Neural cell (in vitro differentiated cells): ENCODE measurements around the gene ITPKB. TPM values are rescaled to one million over a fixed set of nuclear protein-coding genes. Genes with fewer than 3 reads are reported as not detected.

Experiments used
- H2AFZ ChIP-seq: fragments of 200-600, 300-800 bp; sonication (generic), shearing (Covaris generic); 2 replicates; pipeline ENCODE4 v1.6.0; 2014; ENCODE audit warnings: low read depth, mild to moderate bottlenecking, antibody characterized with exemption, low read length, moderate library complexity
- H3F3A ChIP-seq: fragments of 200-600 bp; shearing (Covaris generic); 2 replicates; pipeline ENCODE4 v1.6.1; 2016; ENCODE audit warnings: mild to moderate bottlenecking, moderate library complexity, mixed read lengths, antibody characterized with exemption, low read length; ENCODE audit not compliant: insufficient read depth, poor library complexity, severe bottlenecking
- H3K27ac ChIP-seq: fragments of 200-600, 300-800 bp; sonication (generic), shearing (Covaris generic); 2 replicates; pipeline ENCODE4 v1.5.1; 2014; ENCODE audit warnings: mild to moderate bottlenecking, low read length, moderate library complexity
- H3K27me3 ChIP-seq: fragments of 300-800, 200-600 bp; sonication (generic), shearing (Covaris generic); 2 replicates; pipeline ENCODE4 v1.6.0; 2014; ENCODE audit warnings: mild to moderate bottlenecking, low read depth, low read length, moderate library complexity; ENCODE audit not compliant: insufficient read depth
- H3K36me3 ChIP-seq: fragments of 300-800, 200-600 bp; sonication (generic), shearing (Covaris generic); 2 replicates; pipeline ENCODE4 v1.5.1; 2014; ENCODE audit warnings: mild to moderate bottlenecking, antibody characterized with exemption, low read length, moderate library complexity; ENCODE audit not compliant: insufficient read depth
- H3K4me2 ChIP-seq: fragments of 300-800, 200-600 bp; sonication (generic), shearing (Covaris generic); 2 replicates; pipeline ENCODE4 v1.6.0; 2014; ENCODE audit warnings: mild to moderate bottlenecking, low read length
- H3K4me3 ChIP-seq: fragments of 300-800, 200-600 bp; sonication (generic), shearing (Covaris generic); 2 replicates; pipeline ENCODE4 v1.5.1; 2014; ENCODE audit warnings: mild to moderate bottlenecking, low read length, moderate library complexity
- H3K79me2 ChIP-seq: fragments of 200-600 bp; shearing (Covaris generic); replicated peaks from 2 replicates; pipeline ENCODE4 v1.6.0; 2014; ENCODE audit warnings: mild to moderate bottlenecking, low read length, moderate library complexity; ENCODE audit not compliant: insufficient read depth
- H3K9ac ChIP-seq: fragments of 300-800, 200-600 bp; sonication (generic), shearing (Covaris generic); 2 replicates; pipeline ENCODE4 v1.6.1; 2016; ENCODE audit warnings: mild to moderate bottlenecking, low read length, mixed read lengths
- H3K9me2 ChIP-seq: fragments of 200-600 bp; shearing (Covaris generic); 2 replicates; pipeline ENCODE4 v1.6.1; 2016; ENCODE audit warnings: mild to moderate bottlenecking, low read length, mixed read lengths; ENCODE audit not compliant: insufficient read depth
- H3K9me3 ChIP-seq: fragments of 200-600, 300-800 bp; sonication (generic), shearing (Covaris generic); 2 replicates; pipeline ENCODE4 v1.6.1; 2016; ENCODE audit warnings: mild to moderate bottlenecking, mixed run types, low read length, moderate library complexity, mixed read lengths
- H4K20me1 ChIP-seq: fragments of 200-600 bp; shearing (Covaris generic); 2 replicates; pipeline ENCODE4 v1.6.1; 2016; ENCODE audit warnings: mild to moderate bottlenecking, mixed run types; ENCODE audit not compliant: insufficient read depth
- EP300 ChIP-seq: fragments of 450-650 bp; conservative IDR thresholded peaks from 2 replicates; pipeline ENCODE4 v1.6.1; 2014; ENCODE audit warnings: antibody characterized with exemption, mild to moderate bottlenecking, moderate library complexity; ENCODE audit not compliant: poor library complexity, severe bottlenecking
- EZH2 ChIP-seq: fragments of 200-600, 300-800 bp; shearing (Covaris generic), sonication (generic); IDR thresholded peaks from 2 replicates; pipeline ENCODE4 v1.6.1; 2014; ENCODE audit warnings: antibody characterized with exemption, low read length, borderline replicate concordance, mild to moderate bottlenecking; ENCODE audit not compliant: insufficient read depth, poor library complexity, severe bottlenecking
- MXI1 ChIP-seq: fragments of 450-650 bp; conservative IDR thresholded peaks from 2 replicates; pipeline ENCODE4 v1.6.1; 2014; ENCODE audit warnings: antibody characterized with exemption, mild to moderate bottlenecking; ENCODE audit not compliant: poor library complexity, severe bottlenecking
- POLR2AphosphoS5 ChIP-seq: IDR thresholded peaks from 2 replicates; pipeline ENCODE4 v1.6.1; 2012
- RAD21 ChIP-seq: fragments of 450-650 bp; conservative IDR thresholded peaks from 2 replicates; pipeline ENCODE4 v1.6.1; 2014; ENCODE audit warnings: antibody characterized with exemption, mild to moderate bottlenecking, moderate library complexity
- SMC3 ChIP-seq: fragments of 450-650 bp; conservative IDR thresholded peaks from 2 replicates; pipeline ENCODE4 v1.6.1; 2014; ENCODE audit warnings: antibody characterized with exemption, mild to moderate bottlenecking, moderate library complexity; ENCODE audit not compliant: poor library complexity
- TAF1 ChIP-seq: IDR thresholded peaks from 2 replicates; pipeline ENCODE4 v1.6.1; 2012; ENCODE audit warnings: low read depth
- polyA plus RNA-seq: library from polyadenylated mRNA; depleted of rRNA; stranded (reverse); fragments of >200 nt; gene quantifications from 2 replicates; pipeline ENCODE4 v1.2.3, GENCODE V29; 2014
- TF ChIP-seq, protein P1 (sequence below): IDR thresholded peaks from 2 replicates; pipeline ENCODE4 v1.6.1; 2012; ENCODE audit warnings: borderline replicate concordance
- TF ChIP-seq, protein P2 (sequence below): fragments of 450-650 bp; IDR thresholded peaks from 2 replicates; pipeline ENCODE4 v1.5.1; 2014; ENCODE audit warnings: antibody characterized with exemption, mild to moderate bottlenecking, moderate library complexity; ENCODE audit not compliant: poor library complexity, severe bottlenecking

ITPKB gene
- polyA plus RNA-seq, 1 donor from 2014 or later, result 0.19 TPM

DNA sequence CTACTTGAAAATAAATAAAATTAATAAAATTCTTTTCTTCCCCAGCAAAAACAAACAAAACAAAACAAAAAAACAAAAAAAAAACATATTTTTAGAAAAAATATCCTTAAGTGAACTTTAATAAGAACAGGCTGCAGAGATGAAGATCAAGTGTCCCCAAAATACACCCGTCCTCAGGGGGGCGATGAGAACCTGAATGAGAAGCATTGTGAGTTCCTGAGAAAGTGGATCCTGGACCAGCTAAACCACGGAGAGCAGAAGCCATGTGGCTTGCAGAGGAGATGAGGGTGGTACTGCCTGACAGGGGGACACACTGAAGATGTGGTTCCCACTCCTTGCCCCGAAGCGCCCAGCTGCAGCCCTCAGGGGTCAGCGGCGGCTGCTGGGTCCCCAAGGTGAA lies 89.3 kb downstream of the ITPKB start:
- TF ChIP-seq TAF1 (no peak), SMC3 (no peak), RAD21 (no peak)
- Histone ChIP-seq H3K9me3 (no peaks in the 10 kb centered on the region), H3F3A (no peaks in the 10 kb centered on the region), H3K9me2 (no peaks in the 10 kb centered on the region), H3K27me3 (no peaks in the 10 kb centered on the region), H3K79me2 (no peaks in the 10 kb centered on the region), H4K20me1 (no peaks in the 10 kb centered on the region), H3K36me3 (no peaks in the 10 kb centered on the region), H3K27ac (no peak overlapping the region), H3K4me2 (no peak overlapping the region), H3K9ac (no peak overlapping the region), H3K4me3 (no peak overlapping the region), H2AFZ (no peak overlapping the region)

DNA sequence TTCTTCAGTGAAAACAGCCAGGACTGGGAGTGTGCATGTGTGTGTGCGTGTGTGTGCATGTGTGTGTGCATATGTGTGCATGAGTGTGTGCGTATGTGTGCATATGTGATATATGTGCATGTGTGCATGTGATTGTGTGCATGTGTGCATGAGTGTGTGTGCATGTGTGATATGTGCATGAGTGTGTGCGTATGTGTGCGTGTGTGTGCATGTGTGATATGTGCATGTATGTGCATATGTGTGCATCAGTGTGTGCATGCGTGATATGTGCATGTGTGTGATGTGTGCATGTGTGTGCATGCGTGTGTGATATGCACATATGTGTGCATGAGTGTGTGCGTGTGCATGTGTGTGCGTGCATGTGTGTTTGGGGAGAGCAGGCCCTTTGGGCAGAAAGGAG lies 89.8 kb downstream of the ITPKB start:
- no peak overlapping the region for H3K27ac ChIP-seq
- H3K79me2 ChIP-seq, result no peaks in the 10 kb centered on the region
- TF ChIP-seq MXI1 (no peak), EZH2 (no peak)
- H3K4me3 ChIP-seq, result no peak overlapping the region
- H3K9me3 ChIP-seq, result no peaks in the 10 kb centered on the region
- H4K20me1 ChIP-seq, result no peaks in the 10 kb centered on the region
- no peaks in the 10 kb centered on the region for H3F3A ChIP-seq
- no peak overlapping the region for H2AFZ ChIP-seq
- no peak overlapping the region for H3K9ac ChIP-seq
- H3K9me2 ChIP-seq, result no peaks in the 10 kb centered on the region
- H3K4me2 ChIP-seq, result no peak overlapping the region
- no peaks in the 10 kb centered on the region for H3K36me3 ChIP-seq
- no peaks in the 10 kb centered on the region for H3K27me3 ChIP-seq

DNA sequence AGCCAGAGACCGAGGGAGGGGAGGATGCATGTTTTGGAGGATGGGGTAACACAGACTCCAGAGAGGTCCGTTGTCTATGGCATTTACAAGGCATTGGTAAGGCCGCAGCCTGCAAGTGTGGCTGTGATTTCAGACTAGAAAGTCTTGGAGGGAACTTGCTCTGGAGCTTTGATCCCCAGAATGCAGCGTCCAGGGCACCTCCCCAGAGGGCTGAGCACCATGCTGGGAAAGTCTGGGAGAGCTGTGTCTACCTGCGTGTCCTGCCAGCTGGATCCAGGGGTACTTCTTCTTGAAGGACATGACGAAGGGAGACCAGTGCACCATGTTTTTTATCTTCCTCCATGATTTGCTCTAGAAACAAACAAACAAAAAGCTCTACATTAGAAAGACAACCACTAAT lies 90.7 kb downstream of the ITPKB start:
- Histone ChIP-seq H3K36me3 (no peaks in the 10 kb centered on the region), H3K9me2 (no peaks in the 10 kb centered on the region), H3K4me3 (no peak overlapping the region), H3K9ac (no peak overlapping the region), H4K20me1 (no peaks in the 10 kb centered on the region), H3K27ac (no peak overlapping the region), H3K79me2 (no peaks in the 10 kb centered on the region), H3K4me2 (no peak overlapping the region), H3F3A (no peaks in the 10 kb centered on the region), H3K27me3 (no peaks in the 10 kb centered on the region), H2AFZ (no peak overlapping the region), H3K9me3 (no peaks in the 10 kb centered on the region)
- TF ChIP-seq POLR2AphosphoS5 (no peak), EZH2 (no peak), EP300 (no peak), SMC3 (no peak), TAF1 (no peak), RAD21 (no peak), MXI1 (no peak)
- TF ChIP-seq, protein P1, sequence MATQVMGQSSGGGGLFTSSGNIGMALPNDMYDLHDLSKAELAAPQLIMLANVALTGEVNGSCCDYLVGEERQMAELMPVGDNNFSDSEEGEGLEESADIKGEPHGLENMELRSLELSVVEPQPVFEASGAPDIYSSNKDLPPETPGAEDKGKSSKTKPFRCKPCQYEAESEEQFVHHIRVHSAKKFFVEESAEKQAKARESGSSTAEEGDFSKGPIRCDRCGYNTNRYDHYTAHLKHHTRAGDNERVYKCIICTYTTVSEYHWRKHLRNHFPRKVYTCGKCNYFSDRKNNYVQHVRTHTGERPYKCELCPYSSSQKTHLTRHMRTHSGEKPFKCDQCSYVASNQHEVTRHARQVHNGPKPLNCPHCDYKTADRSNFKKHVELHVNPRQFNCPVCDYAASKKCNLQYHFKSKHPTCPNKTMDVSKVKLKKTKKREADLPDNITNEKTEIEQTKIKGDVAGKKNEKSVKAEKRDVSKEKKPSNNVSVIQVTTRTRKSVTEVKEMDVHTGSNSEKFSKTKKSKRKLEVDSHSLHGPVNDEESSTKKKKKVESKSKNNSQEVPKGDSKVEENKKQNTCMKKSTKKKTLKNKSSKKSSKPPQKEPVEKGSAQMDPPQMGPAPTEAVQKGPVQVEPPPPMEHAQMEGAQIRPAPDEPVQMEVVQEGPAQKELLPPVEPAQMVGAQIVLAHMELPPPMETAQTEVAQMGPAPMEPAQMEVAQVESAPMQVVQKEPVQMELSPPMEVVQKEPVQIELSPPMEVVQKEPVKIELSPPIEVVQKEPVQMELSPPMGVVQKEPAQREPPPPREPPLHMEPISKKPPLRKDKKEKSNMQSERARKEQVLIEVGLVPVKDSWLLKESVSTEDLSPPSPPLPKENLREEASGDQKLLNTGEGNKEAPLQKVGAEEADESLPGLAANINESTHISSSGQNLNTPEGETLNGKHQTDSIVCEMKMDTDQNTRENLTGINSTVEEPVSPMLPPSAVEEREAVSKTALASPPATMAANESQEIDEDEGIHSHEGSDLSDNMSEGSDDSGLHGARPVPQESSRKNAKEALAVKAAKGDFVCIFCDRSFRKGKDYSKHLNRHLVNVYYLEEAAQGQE, result no peak
- TF ChIP-seq, protein P2, sequence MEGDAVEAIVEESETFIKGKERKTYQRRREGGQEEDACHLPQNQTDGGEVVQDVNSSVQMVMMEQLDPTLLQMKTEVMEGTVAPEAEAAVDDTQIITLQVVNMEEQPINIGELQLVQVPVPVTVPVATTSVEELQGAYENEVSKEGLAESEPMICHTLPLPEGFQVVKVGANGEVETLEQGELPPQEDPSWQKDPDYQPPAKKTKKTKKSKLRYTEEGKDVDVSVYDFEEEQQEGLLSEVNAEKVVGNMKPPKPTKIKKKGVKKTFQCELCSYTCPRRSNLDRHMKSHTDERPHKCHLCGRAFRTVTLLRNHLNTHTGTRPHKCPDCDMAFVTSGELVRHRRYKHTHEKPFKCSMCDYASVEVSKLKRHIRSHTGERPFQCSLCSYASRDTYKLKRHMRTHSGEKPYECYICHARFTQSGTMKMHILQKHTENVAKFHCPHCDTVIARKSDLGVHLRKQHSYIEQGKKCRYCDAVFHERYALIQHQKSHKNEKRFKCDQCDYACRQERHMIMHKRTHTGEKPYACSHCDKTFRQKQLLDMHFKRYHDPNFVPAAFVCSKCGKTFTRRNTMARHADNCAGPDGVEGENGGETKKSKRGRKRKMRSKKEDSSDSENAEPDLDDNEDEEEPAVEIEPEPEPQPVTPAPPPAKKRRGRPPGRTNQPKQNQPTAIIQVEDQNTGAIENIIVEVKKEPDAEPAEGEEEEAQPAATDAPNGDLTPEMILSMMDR, result no peak
